GM13977 (cell line): ENCODE data around the gene ZBTB39.

Experiments
- DNase-seq: peaks from one replicate; pipeline ENCODE4 v3.0.0; 2012; ENCODE audit warnings: low spot score
- in situ Hi-C: fragments of 300-500 bp; cut with MboI; formaldehyde crosslinking; loops from one replicate; pipeline ENCODE4 v1.12.0; 2022; ENCODE audit warnings: low sequenced_read_pairs, low pct_unique_long_range_greater_than_20kb, mixed read lengths, inconsistent platforms; ENCODE audit not compliant: unreplicated experiment
- TF ChIP-seq, protein P1 (sequence below): IDR thresholded peaks from 2 replicates; pipeline ENCODE4 v1.5.1; 2012; ENCODE audit warnings: mild to moderate bottlenecking, control low read depth; ENCODE audit not compliant: insufficient read depth; ENCODE audit errors: extremely low read depth, missing control alignments

ZBTB39 gene

DNA sequence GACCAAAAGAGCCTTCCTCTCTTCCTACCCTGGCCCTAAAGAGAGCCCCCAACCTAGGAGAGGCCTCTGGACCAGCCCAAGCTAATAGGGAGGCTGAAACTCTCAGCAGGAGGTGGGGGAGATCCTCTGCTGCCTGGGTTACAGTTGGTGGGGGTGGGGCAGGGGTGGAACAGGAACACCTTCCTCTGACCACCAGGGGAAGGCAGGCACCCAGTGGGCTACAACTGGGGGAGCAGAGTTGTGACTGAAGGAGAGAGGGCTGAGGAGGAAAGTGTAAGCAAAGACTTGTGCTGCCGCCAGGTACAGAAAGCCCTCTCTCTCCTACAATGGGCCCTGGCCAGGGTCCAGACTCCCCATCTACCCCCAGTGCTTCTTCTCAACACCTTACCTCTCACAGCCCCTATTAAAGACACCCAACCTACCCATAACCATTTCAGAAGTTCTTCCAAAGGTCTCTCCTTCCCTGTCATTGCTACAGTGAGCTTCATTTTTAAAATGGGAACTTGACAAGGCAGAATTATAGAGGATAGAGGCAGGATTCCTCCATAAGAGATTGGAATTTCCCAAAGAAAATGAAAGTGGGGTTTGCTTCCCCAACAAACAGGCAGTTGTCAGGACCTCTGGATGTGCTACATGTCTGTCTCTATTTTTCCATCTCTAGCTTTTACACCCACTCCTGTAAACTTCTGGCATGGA lies 42.2 kb upstream of the ZBTB39 start:
- no peak for DNase-seq
- TF ChIP-seq, protein P1, sequence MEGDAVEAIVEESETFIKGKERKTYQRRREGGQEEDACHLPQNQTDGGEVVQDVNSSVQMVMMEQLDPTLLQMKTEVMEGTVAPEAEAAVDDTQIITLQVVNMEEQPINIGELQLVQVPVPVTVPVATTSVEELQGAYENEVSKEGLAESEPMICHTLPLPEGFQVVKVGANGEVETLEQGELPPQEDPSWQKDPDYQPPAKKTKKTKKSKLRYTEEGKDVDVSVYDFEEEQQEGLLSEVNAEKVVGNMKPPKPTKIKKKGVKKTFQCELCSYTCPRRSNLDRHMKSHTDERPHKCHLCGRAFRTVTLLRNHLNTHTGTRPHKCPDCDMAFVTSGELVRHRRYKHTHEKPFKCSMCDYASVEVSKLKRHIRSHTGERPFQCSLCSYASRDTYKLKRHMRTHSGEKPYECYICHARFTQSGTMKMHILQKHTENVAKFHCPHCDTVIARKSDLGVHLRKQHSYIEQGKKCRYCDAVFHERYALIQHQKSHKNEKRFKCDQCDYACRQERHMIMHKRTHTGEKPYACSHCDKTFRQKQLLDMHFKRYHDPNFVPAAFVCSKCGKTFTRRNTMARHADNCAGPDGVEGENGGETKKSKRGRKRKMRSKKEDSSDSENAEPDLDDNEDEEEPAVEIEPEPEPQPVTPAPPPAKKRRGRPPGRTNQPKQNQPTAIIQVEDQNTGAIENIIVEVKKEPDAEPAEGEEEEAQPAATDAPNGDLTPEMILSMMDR: no peak
- in situ Hi-C loops: no loop called here

DNA sequence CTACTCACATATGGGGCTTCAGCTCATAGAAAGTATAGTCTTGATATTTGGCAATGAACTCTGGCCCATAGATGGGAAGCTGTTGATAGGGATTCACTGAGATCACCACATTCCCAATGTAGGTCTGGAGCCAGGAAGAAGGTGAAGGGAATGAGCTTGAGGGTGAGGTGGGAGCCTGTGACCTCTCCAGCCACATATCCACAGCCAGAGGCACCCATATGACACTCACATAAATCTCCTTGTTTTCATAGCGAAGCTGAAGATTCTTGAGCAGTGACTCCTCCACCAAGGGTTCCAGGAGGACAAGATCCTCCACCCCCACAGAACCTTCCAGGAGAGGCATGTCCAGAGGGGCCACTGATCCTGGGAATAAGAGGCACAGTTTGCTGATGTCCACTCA lies 41.6 kb upstream of the ZBTB39 start:
- in situ Hi-C loops: no loop called here
- TF ChIP-seq, protein P1: no peak
- no peak for DNase-seq

- TF ChIP-seq, protein P1: no peak
Measured at GRCh38 chr12:57046947-57047890, 40.9 kb upstream of the ZBTB39 start.

DNA sequence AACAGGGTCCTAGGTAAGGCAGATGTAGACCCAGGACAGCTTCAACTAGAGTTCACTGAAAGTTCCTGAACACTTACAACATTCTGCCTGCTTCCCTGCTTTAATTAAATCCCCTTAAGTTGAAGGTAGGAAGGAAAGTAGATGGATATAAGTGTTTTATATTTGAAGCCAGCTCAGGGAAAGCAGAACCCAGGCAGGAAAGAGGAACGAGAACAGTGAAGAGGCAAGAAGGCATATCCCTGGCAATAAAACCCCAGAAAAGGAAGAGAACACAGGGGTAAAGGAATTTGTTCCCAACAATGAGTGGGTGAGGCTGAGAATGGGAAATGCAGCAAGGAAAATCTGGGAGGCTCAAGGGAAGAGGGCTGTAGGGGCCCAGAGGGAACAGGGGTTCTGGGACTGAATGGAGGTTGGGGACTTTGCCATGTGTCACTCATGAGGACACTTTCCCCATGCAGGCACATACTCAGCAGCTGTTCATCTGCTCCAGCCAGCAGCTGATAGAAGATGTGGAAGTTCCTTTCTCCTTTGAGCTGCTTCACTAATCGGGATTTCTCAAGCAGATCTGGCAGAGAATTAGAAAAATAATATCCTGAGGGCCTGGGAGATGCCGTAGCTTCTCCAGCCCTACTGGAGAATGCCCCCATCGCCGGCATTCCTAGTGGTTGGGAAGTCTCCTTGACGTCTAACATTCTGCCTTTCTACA lies 39.9 kb upstream of the ZBTB39 start:
- no peak for DNase-seq
- in situ Hi-C loops: no loop called here
- TF ChIP-seq, protein P1: no peak

More at GRCh38 chr12:57046947-57047890, 40.9 kb upstream of the ZBTB39 start:
- in situ Hi-C loops: no loop called here
- DNase-seq: no peak

DNA sequence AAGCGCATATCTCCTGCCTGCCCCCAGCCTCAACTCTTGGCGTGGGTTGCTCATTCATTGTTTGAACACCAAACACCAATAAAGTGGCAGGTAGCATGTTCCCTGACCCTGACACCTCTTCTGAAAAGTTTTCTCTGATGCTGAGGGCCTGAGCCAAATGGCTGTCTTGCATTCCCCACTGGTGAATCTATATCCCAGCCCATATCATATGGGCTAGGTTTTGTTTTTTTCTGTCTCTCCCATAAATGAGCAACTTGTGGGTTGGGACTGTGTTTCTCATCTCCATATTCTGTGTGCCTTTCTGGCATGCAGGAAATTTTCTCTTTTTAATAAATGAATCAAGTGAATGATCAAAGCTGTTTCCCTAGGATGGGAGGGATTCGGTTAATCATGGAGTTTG lies 38.5 kb upstream of the ZBTB39 start:
- TF ChIP-seq, protein P1: no peak
- no peak for DNase-seq
- in situ Hi-C loops: no loop called here

DNA sequence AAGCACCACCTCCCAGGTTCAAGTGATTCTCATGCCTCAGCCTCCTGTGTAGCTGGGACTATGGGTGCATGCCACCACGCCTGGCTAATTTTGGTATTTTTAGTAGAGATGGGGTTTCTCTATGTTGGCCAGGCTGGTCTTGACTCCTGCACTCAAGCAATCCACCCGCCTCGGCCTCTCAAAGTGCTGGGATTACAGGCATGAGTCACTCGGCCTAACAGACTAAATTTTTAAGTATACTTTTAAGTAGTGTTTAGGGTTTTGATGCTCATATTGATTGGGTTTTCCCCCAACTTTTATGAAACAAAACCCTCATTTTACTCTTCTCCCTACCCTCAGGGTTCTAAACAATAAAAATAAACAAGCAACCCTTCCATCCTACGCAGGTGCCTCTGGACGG lies 38.1 kb upstream of the ZBTB39 start:
- no peak for DNase-seq
- in situ Hi-C loops: no loop called here
- TF ChIP-seq, protein P1: no peak
